Measurements from ENCODE around the gene PRPH.
A peak's percentile ranks its signal among the peaks of the same experiment; 100 is the strongest.
"Not testable (repeated sequence)": the region's sequence is repeated elsewhere in the genome, so short reads cannot be mapped to it uniquely, and the experiment has no call there.

Gene PRPH

DNA sequence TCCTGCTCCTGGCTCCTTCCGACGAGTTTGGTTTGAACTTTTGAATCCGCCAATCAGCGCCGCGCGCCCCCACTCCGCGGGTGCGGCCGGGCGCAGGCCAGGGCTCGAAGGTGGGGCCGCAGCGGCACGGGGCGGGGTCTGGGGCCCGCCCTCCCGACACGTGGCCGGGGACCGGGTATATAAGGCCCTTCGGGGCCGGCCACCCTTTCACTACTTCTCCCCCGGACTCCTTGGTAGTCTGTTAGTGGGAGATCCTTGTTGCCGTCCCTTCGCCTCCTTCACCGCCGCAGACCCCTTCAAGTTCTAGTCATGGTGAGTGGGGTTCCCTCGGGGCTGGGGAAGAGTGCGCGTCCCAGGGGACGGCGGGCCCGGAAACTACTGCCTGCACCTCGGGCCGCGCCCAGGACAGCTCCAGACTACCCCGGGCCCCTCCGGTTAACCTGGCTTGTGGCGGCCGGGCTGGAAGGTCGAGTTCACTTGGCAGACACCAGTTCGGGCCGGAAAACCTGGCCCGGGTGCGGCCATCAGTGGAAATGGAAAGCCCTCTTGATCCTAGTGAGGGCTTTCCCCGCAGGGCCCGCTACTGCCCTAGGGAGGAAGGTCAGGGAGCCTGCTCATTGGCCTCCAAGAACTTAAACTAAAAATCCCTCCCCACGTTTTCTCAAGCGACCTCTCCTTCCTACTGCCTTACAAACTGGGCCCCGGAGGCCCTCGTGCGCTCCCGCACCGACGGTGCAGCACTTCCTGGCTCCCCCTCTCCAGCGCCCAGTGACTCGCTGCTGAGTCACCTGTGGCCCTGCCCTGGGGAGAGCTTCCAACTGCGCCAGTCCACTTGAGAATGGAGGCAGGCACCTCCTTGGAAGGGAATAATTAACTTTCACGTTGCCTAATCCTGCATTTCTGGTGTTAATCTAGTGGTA, 29.8 kb upstream of the PRPH start, which contains the start of gene TUBA1C:
Gene TUBA1C, plus strand, starts transcription at position 210 of the 920 bp plus-strand sequence. Its CDS starts 100 bp downstream, at position 310.
- peaks cover 13% of the 10 kb centered on the region in 2 donors for H3K4me1 Mint-ChIP-seq (ENCODE audit: low read depth in 2 of 2)

DNA sequence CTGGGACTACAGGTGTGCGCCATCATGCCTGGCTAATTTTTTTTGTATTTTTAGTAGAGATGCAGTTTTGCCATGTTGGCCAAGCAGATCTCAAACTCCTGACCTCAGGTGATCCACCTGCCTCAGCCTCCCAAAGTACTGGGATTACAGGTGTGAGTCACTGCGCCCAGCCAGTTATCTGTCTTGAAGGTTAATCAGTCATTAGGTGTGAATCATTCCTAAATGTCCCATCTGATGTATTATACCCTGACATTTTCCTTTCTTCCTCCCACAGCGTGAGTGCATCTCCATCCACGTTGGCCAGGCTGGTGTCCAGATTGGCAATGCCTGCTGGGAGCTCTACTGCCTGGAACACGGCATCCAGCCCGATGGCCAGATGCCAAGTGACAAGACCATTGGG, 25.8 kb upstream of the PRPH start:
- not testable (repeated sequence) for H3K27ac Mint-ChIP-seq; H3K9me3 Mint-ChIP-seq; DNase-seq; ATAC-seq (replicated peaks); H3K27me3 Mint-ChIP-seq; H3K4me3 Mint-ChIP-seq; H3K4me1 Mint-ChIP-seq (ENCODE audit: low read depth in 2 of 2)
- peaks cover 50% of the 10 kb centered on the region for H3K36me3 Mint-ChIP-seq (ENCODE audit: insufficient read depth)

More for the DNA sequence above, 29.8 kb upstream of the PRPH start, which contains the start of gene TUBA1C:
- peak; percentile 78 to 81 (median 81) for DNase-seq
- peak within 1 kb of the TSS; percentile 82 to 85 for H3K4me3 Mint-ChIP-seq
- no peaks in the 10 kb centered on the region for H3K27me3 Mint-ChIP-seq
- peak; percentile 87 for ATAC-seq (replicated peaks)
- no peaks in the 10 kb centered on the region for H3K9me3 Mint-ChIP-seq
- peaks cover 30% of the 10 kb centered on the region for H3K36me3 Mint-ChIP-seq (ENCODE audit: insufficient read depth)
- peak within 1 kb of the TSS; percentile 65 to 94 for H3K27ac Mint-ChIP-seq

DNA sequence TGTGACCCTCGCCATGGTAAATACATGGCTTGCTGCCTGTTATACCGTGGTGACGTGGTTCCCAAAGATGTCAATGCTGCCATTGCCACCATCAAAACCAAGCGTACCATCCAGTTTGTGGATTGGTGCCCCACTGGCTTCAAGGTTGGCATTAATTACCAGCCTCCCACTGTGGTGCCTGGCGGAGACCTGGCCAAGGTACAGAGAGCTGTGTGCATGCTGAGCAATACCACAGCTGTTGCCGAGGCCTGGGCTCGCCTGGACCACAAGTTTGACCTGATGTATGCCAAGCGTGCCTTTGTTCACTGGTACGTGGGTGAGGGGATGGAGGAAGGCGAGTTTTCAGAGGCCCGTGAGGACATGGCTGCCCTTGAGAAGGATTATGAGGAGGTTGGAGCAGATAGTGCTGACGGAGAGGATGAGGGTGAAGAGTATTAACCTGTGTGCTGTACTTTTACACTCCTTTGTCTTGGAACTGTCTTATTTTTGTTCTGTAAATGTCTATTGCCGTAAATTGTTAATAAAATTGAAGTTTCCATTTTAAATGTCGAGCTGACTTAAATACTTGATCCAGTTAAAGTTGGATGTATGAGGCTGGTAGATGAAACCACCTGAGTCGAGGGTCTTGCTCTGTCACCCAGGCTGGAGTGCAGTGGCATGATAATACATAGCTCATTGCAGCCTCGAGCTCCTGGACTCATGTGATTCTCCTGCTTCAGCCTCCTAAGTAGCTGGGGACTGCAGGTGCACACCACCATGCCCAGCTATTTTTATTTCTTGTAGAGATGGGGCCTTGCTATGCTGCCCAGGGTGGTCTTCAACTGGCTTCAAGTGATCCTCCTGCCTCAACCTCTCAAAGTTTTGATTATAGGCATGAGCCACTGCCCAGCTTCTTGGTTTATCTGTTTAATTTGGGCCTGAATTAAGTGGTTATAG, 21.9 kb upstream of the PRPH start:
- no peaks in the 10 kb centered on the region for H3K27me3 Mint-ChIP-seq
- DNase-seq: no peak
- H3K27ac Mint-ChIP-seq: no peak overlapping the region
- no peak overlapping the region for H3K4me3 Mint-ChIP-seq
- no peaks in the 10 kb centered on the region for H3K9me3 Mint-ChIP-seq
- peaks cover 2 to 4% of the 10 kb centered on the region in 2 donors for H3K4me1 Mint-ChIP-seq (ENCODE audit: low read depth in 2 of 2)
- ATAC-seq (replicated peaks): no peak
- H3K36me3 Mint-ChIP-seq (ENCODE audit: insufficient read depth): peaks cover 36% of the 10 kb centered on the region

DNA sequence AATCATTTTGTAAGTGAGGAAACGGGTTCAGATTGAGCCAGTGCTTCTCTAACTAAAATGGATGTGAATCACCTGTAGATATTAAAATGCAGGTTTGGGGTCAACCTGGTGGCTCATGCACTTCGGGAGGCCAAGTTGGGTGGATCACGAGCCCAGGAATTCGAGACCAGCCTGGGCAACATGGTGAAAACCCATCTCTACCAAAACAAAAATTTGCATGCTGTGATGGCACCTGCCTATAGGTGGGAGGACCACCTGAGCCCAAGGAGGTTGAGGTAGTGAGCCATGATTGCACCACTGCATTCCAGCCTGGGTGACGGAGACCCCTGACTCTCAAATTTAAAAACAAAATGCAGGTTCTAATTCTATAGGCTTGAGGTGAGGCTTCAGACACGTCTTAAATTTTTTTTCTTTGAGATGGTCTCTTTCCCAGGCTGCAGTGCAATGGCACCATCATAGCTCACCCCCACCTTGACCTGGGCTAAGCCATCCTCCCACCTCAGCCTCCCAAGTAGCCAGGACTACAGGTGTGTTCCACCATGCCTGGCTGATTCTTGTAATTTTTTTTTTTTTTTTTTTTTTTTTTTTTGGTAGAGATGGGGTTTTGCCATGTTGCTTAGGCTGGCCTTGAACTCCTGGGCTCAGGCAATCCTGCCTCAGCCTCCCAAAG, 21.1 kb upstream of the PRPH start:
- Mint-ChIP-seq H3K4me3 (no peak overlapping the region), H3K4me1 (ENCODE audit: low read depth in 2 of 2) (no peaks in the 10 kb centered on the region), H3K27ac (no peak overlapping the region), H3K9me3 (no peaks in the 10 kb centered on the region), H3K27me3 (no peaks in the 10 kb centered on the region), H3K36me3 (ENCODE audit: insufficient read depth) (peaks cover 36% of the 10 kb centered on the region)
- no peak for DNase-seq
- no peak for ATAC-seq (replicated peaks)

DNA sequence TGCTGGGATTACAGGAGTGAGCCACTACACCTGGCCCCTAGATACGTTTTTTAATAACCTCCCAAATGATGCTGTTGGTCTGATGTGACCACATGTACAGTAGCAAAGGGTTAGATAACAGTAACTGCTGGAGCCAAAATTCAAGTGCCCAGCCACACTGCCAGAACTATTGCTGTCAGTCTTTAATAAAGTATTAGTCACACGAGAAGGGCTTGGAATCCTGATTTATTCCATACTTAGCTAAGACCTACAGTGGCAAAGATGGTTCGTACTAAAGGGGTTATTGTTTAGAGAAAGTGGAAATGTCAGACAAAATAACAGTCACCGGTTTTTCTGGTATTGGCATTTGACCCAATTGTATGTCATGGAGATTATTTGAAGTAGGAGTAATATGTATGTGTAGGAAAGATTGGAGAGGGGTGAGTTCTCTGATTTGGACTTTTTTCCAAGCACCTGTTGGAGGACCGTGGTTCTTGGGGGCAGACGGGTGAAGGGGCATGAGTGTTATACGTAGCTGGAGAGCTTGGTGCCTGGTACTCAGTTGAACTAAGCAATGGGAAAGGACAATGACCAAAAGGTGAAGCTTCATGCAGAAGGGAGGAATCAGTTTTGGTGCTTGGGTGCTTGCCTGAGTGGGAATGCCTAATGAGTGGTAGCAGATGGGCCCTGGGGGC, 20.4 kb upstream of the PRPH start:
- Mint-ChIP-seq H3K4me1 (ENCODE audit: low read depth in 2 of 2) (no peaks in the 10 kb centered on the region), H3K27ac (no peak overlapping the region), H3K4me3 (no peak overlapping the region), H3K9me3 (no peaks in the 10 kb centered on the region), H3K27me3 (peaks cover 0 to 6% of the 10 kb centered on the region in 2 donors), H3K36me3 (ENCODE audit: insufficient read depth) (peaks cover 30% of the 10 kb centered on the region)
- DNase-seq (no peak), ATAC-seq (replicated peaks) (no peak)

DNA sequence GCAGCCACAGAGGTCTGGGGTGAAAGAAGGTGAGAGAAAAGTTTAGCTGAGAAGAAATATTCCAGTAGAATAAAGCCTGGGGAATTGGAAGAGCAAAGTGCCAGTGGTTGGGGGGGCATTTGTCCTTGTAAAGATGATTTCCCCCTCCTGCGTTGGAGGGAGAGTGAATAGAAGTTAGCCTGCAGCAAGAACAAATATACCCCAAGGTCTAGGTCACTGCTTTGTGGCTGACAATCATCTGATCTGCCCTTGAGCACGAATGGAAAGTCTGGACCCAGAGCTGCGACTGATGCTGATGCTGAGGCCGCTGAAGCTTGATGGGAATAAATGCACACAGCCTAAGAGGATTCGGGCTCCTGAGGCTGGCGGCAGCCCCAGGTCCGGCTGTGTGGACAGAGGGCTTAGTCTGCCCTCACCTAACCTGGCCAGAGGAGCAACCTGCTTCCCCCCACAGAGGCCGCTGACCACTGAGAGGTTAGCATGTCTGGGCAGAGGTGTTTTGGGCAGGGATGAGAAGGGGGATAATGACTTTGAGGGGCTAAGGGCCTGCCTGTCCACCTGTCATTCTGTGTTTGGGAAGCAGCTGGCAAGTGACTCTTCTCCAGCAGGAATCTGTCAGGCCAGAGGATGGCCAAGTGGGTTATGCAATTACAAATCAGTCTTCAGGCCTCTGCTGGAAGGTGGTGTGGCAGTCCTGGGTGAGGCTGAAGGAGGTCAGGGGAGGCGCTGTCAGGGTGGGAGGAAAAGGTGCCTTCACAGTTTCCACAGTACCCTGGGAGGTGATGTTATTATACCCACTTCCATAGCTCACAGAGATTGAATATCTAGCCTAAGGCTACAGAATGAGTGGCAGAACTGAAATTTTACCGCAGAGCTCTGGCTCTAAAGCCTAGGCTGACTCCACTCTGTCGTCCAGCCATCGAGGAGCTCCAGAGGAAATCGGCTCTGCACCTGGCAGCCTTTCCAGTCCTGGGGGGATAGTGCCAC, 18.4 kb upstream of the PRPH start:
- no peak overlapping the region for H3K4me3 Mint-ChIP-seq
- peaks cover 23% of the 10 kb centered on the region for H3K36me3 Mint-ChIP-seq (ENCODE audit: insufficient read depth)
- H3K4me1 Mint-ChIP-seq (ENCODE audit: low read depth in 2 of 2): no peaks in the 10 kb centered on the region
- no peaks in the 10 kb centered on the region for H3K9me3 Mint-ChIP-seq
- DNase-seq (no peak), ATAC-seq (replicated peaks) (no peak)
- peaks cover 8 to 11% of the 10 kb centered on the region in 2 donors for H3K27me3 Mint-ChIP-seq
- H3K27ac Mint-ChIP-seq: no peak overlapping the region

DNA sequence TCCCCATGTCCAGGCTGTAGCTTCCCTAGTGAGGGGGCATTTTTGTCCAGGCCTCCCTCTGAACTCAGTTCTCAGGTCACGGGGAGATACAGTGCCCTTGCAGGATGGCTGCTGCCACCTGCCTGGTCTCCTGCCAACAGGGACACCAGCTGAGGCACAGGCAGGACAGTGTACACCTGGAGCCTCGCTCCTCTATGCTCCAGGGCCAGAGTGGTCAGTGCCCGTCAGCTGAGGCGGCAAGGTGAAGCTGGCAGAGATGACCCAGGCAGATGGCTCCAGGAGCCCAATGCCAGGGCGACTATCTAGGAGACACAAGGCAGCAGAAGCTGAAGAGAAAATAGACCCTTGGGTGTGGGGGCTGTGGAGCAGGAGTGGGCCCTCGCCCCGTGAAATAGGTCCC, 17.5 kb upstream of the PRPH start:
- no peak for DNase-seq
- Mint-ChIP-seq H3K36me3 (ENCODE audit: insufficient read depth) (peaks cover 16% of the 10 kb centered on the region), H3K4me3 (no peak overlapping the region), H3K9me3 (no peaks in the 10 kb centered on the region), H3K4me1 (ENCODE audit: low read depth in 2 of 2) (no peaks in the 10 kb centered on the region), H3K27ac (no peak overlapping the region), H3K27me3 (peaks cover 8 to 19% of the 10 kb centered on the region in 2 donors)
- ATAC-seq (replicated peaks): no peak

DNA sequence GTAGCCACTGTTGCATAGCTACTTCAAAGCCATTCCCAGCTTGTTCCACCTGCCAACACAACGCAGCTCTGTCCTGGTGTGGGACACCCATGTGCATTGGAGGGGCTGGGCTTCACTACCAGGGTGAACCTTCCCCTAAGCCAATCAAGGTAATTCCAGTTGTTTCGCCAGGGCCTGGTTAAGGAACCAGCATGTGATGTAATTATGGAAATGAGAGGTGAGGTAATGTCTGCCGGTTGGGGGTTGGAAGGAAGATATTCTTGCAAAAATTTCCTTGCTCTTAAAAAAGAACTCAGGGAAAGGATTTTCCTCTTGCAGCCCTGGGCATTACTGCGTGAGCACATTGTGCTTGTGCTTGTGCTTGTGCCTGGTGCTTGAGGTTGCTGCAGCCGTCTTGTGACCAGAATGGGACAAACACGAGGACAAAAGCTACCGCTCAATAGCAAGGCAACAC, 15.2 kb upstream of the PRPH start:
- no peak for ATAC-seq (replicated peaks)
- Mint-ChIP-seq H3K27me3 (peaks cover 10 to 34% of the 10 kb centered on the region in 2 donors), H3K4me3 (no peak overlapping the region), H3K4me1 (ENCODE audit: low read depth in 2 of 2) (no peaks in the 10 kb centered on the region), H3K27ac (no peak overlapping the region), H3K36me3 (ENCODE audit: insufficient read depth) (peaks cover 3% of the 10 kb centered on the region), H3K9me3 (no peaks in the 10 kb centered on the region)
- DNase-seq: no peak

DNA sequence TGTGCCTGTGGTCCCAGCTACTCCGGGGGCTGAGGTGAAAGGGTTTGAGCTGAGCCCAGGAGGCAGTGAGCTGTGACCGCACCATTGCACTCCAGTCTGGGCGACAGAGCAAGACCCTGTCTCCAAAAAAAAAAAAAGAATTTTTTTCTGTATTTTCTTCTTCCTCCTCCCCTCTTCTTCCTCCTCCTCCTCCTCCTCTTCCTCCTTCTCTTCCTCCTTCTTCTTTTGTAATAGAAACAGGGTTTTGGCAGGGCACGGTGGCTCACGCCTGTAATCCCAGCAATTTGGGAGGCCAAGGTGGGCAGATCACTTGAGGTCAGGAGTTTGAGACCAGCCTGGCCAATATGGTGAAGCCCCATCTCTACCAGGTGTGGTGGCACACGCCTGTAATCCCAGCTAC, 14.4 kb upstream of the PRPH start:
- DNase-seq; H3K4me3 Mint-ChIP-seq; ATAC-seq (replicated peaks); H3K36me3 Mint-ChIP-seq (ENCODE audit: insufficient read depth); H3K27ac Mint-ChIP-seq; H3K9me3 Mint-ChIP-seq; H3K4me1 Mint-ChIP-seq (ENCODE audit: low read depth in 2 of 2): not testable (repeated sequence)
- H3K27me3 Mint-ChIP-seq: peaks cover 13 to 40% of the 10 kb centered on the region in 2 donors

DNA sequence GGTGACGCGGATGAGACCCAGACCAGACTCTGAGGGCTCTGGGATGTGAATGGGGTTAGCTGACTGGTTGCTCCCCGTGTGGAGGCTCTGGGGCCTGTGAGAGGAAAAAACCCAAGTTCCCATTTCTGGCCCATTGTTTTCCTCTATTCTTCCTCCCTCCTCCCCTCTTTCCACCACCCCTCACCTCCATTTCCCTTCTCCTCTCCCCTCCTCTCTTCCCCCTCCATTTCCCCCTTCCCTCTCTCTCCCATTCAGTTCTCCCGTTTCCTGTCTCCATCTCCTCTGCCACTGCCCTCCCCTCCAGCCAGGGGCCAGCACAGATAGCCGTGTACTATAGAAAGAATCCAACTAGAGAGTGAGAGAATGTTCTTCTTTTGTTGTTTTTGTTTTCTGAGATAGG, 12.6 kb upstream of the PRPH start:
- H3K4me1 Mint-ChIP-seq (ENCODE audit: low read depth in 2 of 2): no peaks in the 10 kb centered on the region
- DNase-seq (no peak), ATAC-seq (replicated peaks) (no peak)
- H3K9me3 Mint-ChIP-seq: no peaks in the 10 kb centered on the region
- no peak overlapping the region for H3K27ac Mint-ChIP-seq
- peaks cover 3% of the 10 kb centered on the region for H3K36me3 Mint-ChIP-seq (ENCODE audit: insufficient read depth)
- H3K27me3 Mint-ChIP-seq: peaks cover 24 to 57% of the 10 kb centered on the region in 2 donors
- no peak overlapping the region for H3K4me3 Mint-ChIP-seq

DNA sequence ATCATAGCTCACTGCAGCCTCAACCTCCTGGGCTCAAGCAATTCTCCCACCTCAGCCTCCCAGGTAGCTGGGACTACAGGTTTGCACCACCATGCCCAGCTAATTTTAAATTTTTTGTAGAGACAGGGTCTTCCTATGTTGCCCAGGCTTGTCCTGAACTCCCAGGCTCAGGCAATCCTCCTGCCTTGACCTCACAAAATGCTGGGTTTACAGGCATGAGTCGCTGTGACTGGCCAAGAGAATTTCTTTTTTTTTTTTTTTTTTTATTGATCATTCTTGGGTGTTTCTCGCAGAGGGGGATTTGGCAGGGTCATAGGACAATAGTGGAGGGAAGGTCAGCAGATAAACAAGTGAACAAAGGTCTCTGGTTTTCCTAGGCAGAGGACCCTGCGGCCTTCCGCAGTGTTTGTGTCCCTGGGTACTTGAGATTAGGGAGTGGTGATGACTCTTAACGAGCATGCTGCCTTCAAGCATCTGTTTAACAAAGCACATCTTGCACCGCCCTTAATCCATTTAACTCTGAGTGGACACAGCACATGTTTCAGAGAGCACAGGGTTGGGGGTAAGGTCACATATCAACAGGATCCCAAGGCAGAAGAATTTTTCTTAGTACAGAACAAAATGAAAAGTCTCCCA, 12.1 kb upstream of the PRPH start:
- not testable (repeated sequence) for H3K27ac Mint-ChIP-seq; H3K36me3 Mint-ChIP-seq (ENCODE audit: insufficient read depth); H3K4me3 Mint-ChIP-seq; DNase-seq; ATAC-seq (replicated peaks); H3K9me3 Mint-ChIP-seq; H3K4me1 Mint-ChIP-seq (ENCODE audit: low read depth in 2 of 2)
- peaks cover 29 to 62% of the 10 kb centered on the region in 2 donors for H3K27me3 Mint-ChIP-seq
